H9 (cell line): Measurements from ENCODE around the gene METTL8. TPM values are rescaled to one million over a fixed set of nuclear protein-coding genes. Genes with fewer than 3 reads are reported as not detected.

Experiments used
- DNase-seq: peaks from one replicate; pipeline ENCODE4 v3.0.0-alpha.2; 2017
- H2AFZ ChIP-seq: one replicate; pipeline ENCODE4 v1.6.1; 2013; ENCODE audit warnings: mild to moderate bottlenecking, low read length, control low read depth, moderate library complexity
- H2AK5ac ChIP-seq: 2 replicates; pipeline ENCODE4 v1.6.1; 2013; ENCODE audit warnings: low read length, control low read depth, mixed read lengths; ENCODE audit not compliant: insufficient read length
- H2BK120ac ChIP-seq: one replicate; pipeline ENCODE4 v1.6.1; 2013; ENCODE audit warnings: low read depth, mild to moderate bottlenecking, low read length, control low read depth, inconsistent platforms; ENCODE audit not compliant: poor library complexity, severe bottlenecking
- H2BK12ac ChIP-seq: 2 replicates; pipeline ENCODE4 v1.6.1; 2013; ENCODE audit warnings: low read length, control low read depth, mixed read lengths, low read depth; ENCODE audit not compliant: insufficient read length
- H2BK15ac ChIP-seq: 2 replicates; pipeline ENCODE4 v1.6.1; 2013; ENCODE audit warnings: low read depth, low read length, control low read depth
- H2BK20ac ChIP-seq: one replicate; pipeline ENCODE4 v1.6.1; 2013; ENCODE audit warnings: low read depth, mild to moderate bottlenecking, low read length, control low read depth, inconsistent platforms; ENCODE audit not compliant: poor library complexity, severe bottlenecking
- H2BK5ac ChIP-seq: 2 replicates; pipeline ENCODE4 v1.6.1; 2013; ENCODE audit warnings: low read length, control low read depth, mixed read lengths; ENCODE audit not compliant: insufficient read length
- H3K14ac ChIP-seq: 2 replicates; pipeline ENCODE4 v1.6.1; 2013; ENCODE audit warnings: low read length, control low read depth; ENCODE audit not compliant: insufficient read depth
- H3K18ac ChIP-seq: 2 replicates; pipeline ENCODE4 v1.6.1; 2013; ENCODE audit warnings: low read depth, mild to moderate bottlenecking, mixed read lengths, low read length, control low read depth; ENCODE audit not compliant: insufficient read length
- H3K23ac ChIP-seq: 2 replicates; pipeline ENCODE4 v1.6.1; 2013; ENCODE audit warnings: low read length, control low read depth, mixed read lengths, low read depth; ENCODE audit not compliant: insufficient read length
- H3K23me2 ChIP-seq: 2 replicates; pipeline ENCODE4 v1.6.1; 2013; ENCODE audit warnings: low read depth, mild to moderate bottlenecking, mixed read lengths, low read length, control low read depth; ENCODE audit not compliant: insufficient read length, poor library complexity, severe bottlenecking
- H3K27ac ChIP-seq: 2 replicates; pipeline ENCODE4 v1.5.1; 2013; ENCODE audit warnings: low read length, control low read depth, mixed read lengths, low read depth; ENCODE audit not compliant: insufficient read length
- H3K27me3 ChIP-seq: 2 replicates; pipeline ENCODE4 v1.6.1; 2013; ENCODE audit warnings: low read length, control low read depth, inconsistent platforms; ENCODE audit not compliant: insufficient read depth
- H3K4ac ChIP-seq: 2 replicates; pipeline ENCODE4 v1.6.1; 2013; ENCODE audit warnings: low read depth, mild to moderate bottlenecking, control low read depth, inconsistent platforms, low read length, moderate library complexity
- H3K4me1 ChIP-seq: 2 replicates; pipeline ENCODE4 v1.6.1; 2013; ENCODE audit warnings: low read length, control low read depth, inconsistent platforms; ENCODE audit not compliant: insufficient read depth
- H3K4me2 ChIP-seq: 2 replicates; pipeline ENCODE4 v1.6.1; 2013; ENCODE audit warnings: low read length, control low read depth, mixed read lengths; ENCODE audit not compliant: insufficient read length, insufficient read depth
- H3K56ac ChIP-seq: 2 replicates; pipeline ENCODE4 v1.6.1; 2013; ENCODE audit warnings: low read depth, mild to moderate bottlenecking, mixed read lengths, low read length, control low read depth; ENCODE audit not compliant: insufficient read length
- H3K79me1 ChIP-seq: 2 replicates; pipeline ENCODE4 v1.6.1; 2013; ENCODE audit warnings: low read depth, mild to moderate bottlenecking, moderate library complexity, low read length, control low read depth, inconsistent platforms; ENCODE audit not compliant: insufficient read depth, poor library complexity, severe bottlenecking
- H3K79me2 ChIP-seq: 2 replicates; pipeline ENCODE4 v1.6.1; 2013; ENCODE audit warnings: low read length, control low read depth, inconsistent platforms; ENCODE audit not compliant: insufficient read depth
- H3K9ac ChIP-seq: 2 replicates; pipeline ENCODE4 v1.6.1; 2013; ENCODE audit warnings: low read length, control low read depth, mixed read lengths; ENCODE audit not compliant: insufficient read length; ENCODE audit errors: extremely low read depth
- H3K9me3 ChIP-seq: one replicate; pipeline ENCODE4 v1.6.1; 2013; ENCODE audit warnings: low read depth, low read length, inconsistent platforms; ENCODE audit not compliant: control insufficient read depth
- H3T11ph ChIP-seq: one replicate; pipeline ENCODE4 v1.6.1; 2013; ENCODE audit warnings: mild to moderate bottlenecking, low read length, control low read depth, inconsistent platforms
- H4K20me1 ChIP-seq: one replicate; pipeline ENCODE4 v1.6.1; 2013; ENCODE audit not compliant: control insufficient read depth, insufficient read length, insufficient read depth
- H4K5ac ChIP-seq: 2 replicates; pipeline ENCODE4 v1.6.1; 2013; ENCODE audit warnings: low read depth, mild to moderate bottlenecking, mixed read lengths, low read length, control low read depth; ENCODE audit not compliant: insufficient read length
- H4K8ac ChIP-seq: replicated peaks from 2 replicates; pipeline ENCODE4 v1.6.1; 2013; ENCODE audit warnings: low read length, control low read depth, mixed read lengths, low read depth; ENCODE audit not compliant: insufficient read length
- H4K91ac ChIP-seq: 2 replicates; pipeline ENCODE4 v1.6.1; 2013; ENCODE audit warnings: low read depth, mild to moderate bottlenecking, moderate library complexity, mixed read lengths, low read length, control low read depth; ENCODE audit not compliant: insufficient read length
- H3K27ac Mint-ChIP-seq, 3 experiments: 2 replicates in 2 of 3; 3 replicates in 1 of 3; pipeline ENCODE4 v1.8.0; 2020 to 2021; ENCODE audit warnings: mixed read lengths in 3 of 3, mild to moderate bottlenecking in 1 of 3, moderate library complexity in 1 of 3
- H3K27me3 Mint-ChIP-seq: 2 replicates; pipeline ENCODE4 v1.8.0; 2021; ENCODE audit warnings: low read depth, mild to moderate bottlenecking, moderate library complexity, mixed read lengths
- H3K36me3 Mint-ChIP-seq, 3 experiments: 2 replicates in 2 of 3; 3 replicates in 1 of 3; pipeline ENCODE4 v1.8.0; 2020 to 2021; ENCODE audit warnings: low read depth in 3 of 3, mixed read lengths in 3 of 3; ENCODE audit not compliant: insufficient read depth in 1 of 3
- H3K4me1 Mint-ChIP-seq, 2 experiments: 2 replicates each; pipeline ENCODE4 v1.8.0; 2020; ENCODE audit warnings: mixed read lengths in 2 of 2
- H3K4me3 Mint-ChIP-seq, 2 experiments: 2 replicates in 1 of 2; 3 replicates in 1 of 2; pipeline ENCODE4 v1.8.0; 2020 to 2021; ENCODE audit warnings: mild to moderate bottlenecking in 2 of 2, mixed read lengths in 2 of 2, moderate library complexity in 1 of 2
- H3K9me3 Mint-ChIP-seq, 2 experiments: 2 replicates in 1 of 2; 3 replicates in 1 of 2; pipeline ENCODE4 v1.8.0; 2020; ENCODE audit warnings: mild to moderate bottlenecking in 2 of 2, mixed read lengths in 2 of 2, moderate library complexity in 1 of 2
- WGBS: extraction: QIAGEN DNeasy Blood & Tissue Kit; methylation state at CpG from one replicate; pipeline ENCODE4 v1.1.7; 2013; ENCODE audit warnings: missing lambda C conversion rate, low lambda C conversion rate, mixed read lengths; ENCODE audit not compliant: insufficient read length; ENCODE audit errors: extremely low coverage; 5-methylcytosine and 5-hydroxymethylcytosine counted together
- total RNA-seq: library from RNA; stranded (reverse); gene quantifications from 2 replicates; pipeline ENCODE4 v1.2.1, GENCODE V29; 2021
- TF ChIP-seq, protein P1 (sequence below): fragments of 200-600 bp; sonication (generic); conservative IDR thresholded peaks from 3 replicates; pipeline ENCODE4 v1.8.0; 2021; ENCODE audit warnings: antibody characterized with exemption, mild to moderate bottlenecking

METTL8 gene
- total RNA-seq, 1 experiment from 2014 or later = 40.9 TPM

DNA sequence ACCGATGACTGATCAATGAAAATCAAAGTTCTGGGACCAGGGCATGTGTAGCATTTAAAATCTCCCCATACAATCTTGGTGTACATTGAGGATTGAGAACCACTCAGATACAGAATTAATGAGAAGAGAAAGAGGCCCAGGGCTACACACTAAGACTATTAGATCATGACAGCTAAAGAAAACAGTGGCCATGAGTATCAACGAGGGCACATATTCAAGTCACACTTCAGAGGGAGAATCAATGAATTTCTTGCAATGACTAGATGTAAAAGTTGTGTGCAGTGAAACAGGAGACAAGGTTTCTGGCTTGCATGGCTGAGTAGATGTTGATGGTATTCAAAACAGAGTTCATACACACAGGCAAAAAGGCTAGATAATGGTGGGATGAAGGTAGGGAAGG lies 29.1 kb downstream of the METTL8 start:
- Histone ChIP-seq H2BK120ac (no peak overlapping the region), H3K27me3 (no peaks in the 10 kb centered on the region), H3K79me1 (peaks cover 3% of the 10 kb centered on the region), H4K20me1 (no peaks in the 10 kb centered on the region), H4K5ac (no peak overlapping the region), H3K79me2 (peaks cover 10% of the 10 kb centered on the region; the same call in 1 of the 2 replicates), H3K9ac (no peak overlapping the region), H2BK12ac (no peak overlapping the region), H2BK20ac (no peak overlapping the region), H3K23ac (no peak overlapping the region), H3T11ph (no peak overlapping the region), H3K9me3 (no peaks in the 10 kb centered on the region), H2BK5ac (no peak overlapping the region), H3K4ac (no peak overlapping the region), H3K27ac (no peak overlapping the region), H3K4me2 (no peak overlapping the region), H2AFZ (no peak overlapping the region), H4K8ac (no peak overlapping the region), H4K91ac (no peak overlapping the region), H3K4me1 (peaks cover 10% of the 10 kb centered on the region), H3K14ac (no peak overlapping the region), H3K56ac (no peak overlapping the region), H2BK15ac (no peak overlapping the region), H3K23me2 (no peaks in the 10 kb centered on the region), H3K18ac (no peak overlapping the region), H2AK5ac (no peak overlapping the region)
- DNase-seq = no peak
- Mint-ChIP-seq H3K27ac (no peak overlapping the region), H3K9me3 (peaks cover 6 to 7% of the 10 kb centered on the region in 2 experiments), H3K4me3 (no peak overlapping the region), H3K27me3 (no peaks in the 10 kb centered on the region), H3K36me3 (peaks cover 19 to 25% (median 24%) of the 10 kb centered on the region in 3 experiments), H3K4me1 (peaks cover 27 to 41% of the 10 kb centered on the region in 2 experiments)
- no CpG with 5 or more reads among the region's 2 CpGs for WGBS
- TF ChIP-seq, protein P1, sequence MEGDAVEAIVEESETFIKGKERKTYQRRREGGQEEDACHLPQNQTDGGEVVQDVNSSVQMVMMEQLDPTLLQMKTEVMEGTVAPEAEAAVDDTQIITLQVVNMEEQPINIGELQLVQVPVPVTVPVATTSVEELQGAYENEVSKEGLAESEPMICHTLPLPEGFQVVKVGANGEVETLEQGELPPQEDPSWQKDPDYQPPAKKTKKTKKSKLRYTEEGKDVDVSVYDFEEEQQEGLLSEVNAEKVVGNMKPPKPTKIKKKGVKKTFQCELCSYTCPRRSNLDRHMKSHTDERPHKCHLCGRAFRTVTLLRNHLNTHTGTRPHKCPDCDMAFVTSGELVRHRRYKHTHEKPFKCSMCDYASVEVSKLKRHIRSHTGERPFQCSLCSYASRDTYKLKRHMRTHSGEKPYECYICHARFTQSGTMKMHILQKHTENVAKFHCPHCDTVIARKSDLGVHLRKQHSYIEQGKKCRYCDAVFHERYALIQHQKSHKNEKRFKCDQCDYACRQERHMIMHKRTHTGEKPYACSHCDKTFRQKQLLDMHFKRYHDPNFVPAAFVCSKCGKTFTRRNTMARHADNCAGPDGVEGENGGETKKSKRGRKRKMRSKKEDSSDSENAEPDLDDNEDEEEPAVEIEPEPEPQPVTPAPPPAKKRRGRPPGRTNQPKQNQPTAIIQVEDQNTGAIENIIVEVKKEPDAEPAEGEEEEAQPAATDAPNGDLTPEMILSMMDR = no peak
